Neural cell (in vitro differentiated cells): Measurements from ENCODE around the gene SLITRK1.

Source experiments
- MXI1 ChIP-seq: fragments of 450-650 bp; conservative IDR thresholded peaks from 2 replicates; pipeline ENCODE4 v1.6.1; 2014; ENCODE audit warnings: antibody characterized with exemption, mild to moderate bottlenecking; ENCODE audit not compliant: poor library complexity, severe bottlenecking
- POLR2AphosphoS5 ChIP-seq: IDR thresholded peaks from 2 replicates; pipeline ENCODE4 v1.6.1; 2012
- RAD21 ChIP-seq: fragments of 450-650 bp; conservative IDR thresholded peaks from 2 replicates; pipeline ENCODE4 v1.6.1; 2014; ENCODE audit warnings: antibody characterized with exemption, mild to moderate bottlenecking, moderate library complexity
- TAF1 ChIP-seq: IDR thresholded peaks from 2 replicates; pipeline ENCODE4 v1.6.1; 2012; ENCODE audit warnings: low read depth
- TF ChIP-seq, protein P1 (sequence below): fragments of 450-650 bp; IDR thresholded peaks from 2 replicates; pipeline ENCODE4 v1.5.1; 2014; ENCODE audit warnings: antibody characterized with exemption, mild to moderate bottlenecking, moderate library complexity; ENCODE audit not compliant: poor library complexity, severe bottlenecking

DNA sequence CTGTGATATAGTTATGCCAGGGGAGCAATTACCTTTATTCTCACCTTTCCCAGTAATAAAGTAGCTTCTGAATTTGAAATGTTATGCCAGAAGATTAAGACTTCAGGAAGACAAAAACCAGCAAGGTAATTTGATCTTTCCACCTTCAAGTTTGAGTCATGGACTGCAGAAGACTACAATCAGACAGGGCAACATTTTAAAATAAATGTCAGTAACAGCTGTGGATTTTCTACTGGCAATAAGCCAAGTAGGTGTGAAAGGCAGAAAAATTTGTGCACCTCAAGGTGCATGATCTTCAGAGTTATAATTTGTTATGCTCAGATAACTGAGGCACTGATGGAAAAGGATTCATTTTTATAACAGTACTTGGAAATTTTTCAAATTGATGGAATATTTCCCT is 54.9 kb downstream of the SLITRK1 start:
- TF ChIP-seq, protein P1, sequence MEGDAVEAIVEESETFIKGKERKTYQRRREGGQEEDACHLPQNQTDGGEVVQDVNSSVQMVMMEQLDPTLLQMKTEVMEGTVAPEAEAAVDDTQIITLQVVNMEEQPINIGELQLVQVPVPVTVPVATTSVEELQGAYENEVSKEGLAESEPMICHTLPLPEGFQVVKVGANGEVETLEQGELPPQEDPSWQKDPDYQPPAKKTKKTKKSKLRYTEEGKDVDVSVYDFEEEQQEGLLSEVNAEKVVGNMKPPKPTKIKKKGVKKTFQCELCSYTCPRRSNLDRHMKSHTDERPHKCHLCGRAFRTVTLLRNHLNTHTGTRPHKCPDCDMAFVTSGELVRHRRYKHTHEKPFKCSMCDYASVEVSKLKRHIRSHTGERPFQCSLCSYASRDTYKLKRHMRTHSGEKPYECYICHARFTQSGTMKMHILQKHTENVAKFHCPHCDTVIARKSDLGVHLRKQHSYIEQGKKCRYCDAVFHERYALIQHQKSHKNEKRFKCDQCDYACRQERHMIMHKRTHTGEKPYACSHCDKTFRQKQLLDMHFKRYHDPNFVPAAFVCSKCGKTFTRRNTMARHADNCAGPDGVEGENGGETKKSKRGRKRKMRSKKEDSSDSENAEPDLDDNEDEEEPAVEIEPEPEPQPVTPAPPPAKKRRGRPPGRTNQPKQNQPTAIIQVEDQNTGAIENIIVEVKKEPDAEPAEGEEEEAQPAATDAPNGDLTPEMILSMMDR = no peak
- TF ChIP-seq TAF1 (no peak), POLR2AphosphoS5 (no peak), RAD21 (no peak), MXI1 (no peak)
